GM12878 (cell line): Measurements from ENCODE around the gene FAM167B. TPM values are rescaled to one million over a fixed set of nuclear protein-coding genes. Genes with fewer than 3 reads are reported as not detected.
A peak's percentile ranks its signal among the peaks of the same experiment; 100 is the strongest.

Experiments
- ATAC-seq: fragments of 200-7000 bp; cut with Tn5 transposase; 3 replicates; pipeline ENCODE4 v1.9.1; 2020; ENCODE audit warnings: mild to moderate bottlenecking, moderate library complexity
- BruUV-seq: library from RNA; stranded (reverse); fragments of 400-500 nt; replicated peaks from 2 replicates; lab custom pipeline; 2021; lab: Mats Ljungman, UMichigan
- CTCF ChIA-PET: fragments of 300-600 bp; sonication (Branson Sonifier 250); formaldehyde crosslinking; extraction: SDS; loops from one replicate; lab custom pipeline; 2021; ENCODE audit warnings: inconsistent platforms; lab: Yijun Ruan, JAX
- POLR2A ChIA-PET: fragments of 350-600 bp; formaldehyde crosslinking; extraction: SDS; loops from one replicate; lab custom pipeline; 2021; ENCODE audit warnings: inconsistent platforms; lab: Charles Lee
- RAD21 ChIA-PET: fragments of 300-600 bp; sonication (Branson Sonifier 250); formaldehyde crosslinking; loops from one replicate; lab custom pipeline; 2023; ENCODE audit warnings: antibody characterized with exemption; ENCODE audit not compliant: unreplicated experiment; lab: Charles Lee
- SMC1A ChIA-PET: fragments of 300-600 bp; sonication (Branson Sonifier 250); formaldehyde crosslinking; loops from one replicate; lab custom pipeline; 2023; ENCODE audit not compliant: unreplicated experiment, uncharacterized antibody; lab: Charles Lee
- DNase-seq: peaks from one replicate; pipeline ENCODE4 v3.0.0-alpha.2; 2011; ENCODE audit warnings: low read depth, low spot score
- FAIRE-seq: peaks from 3 replicates; lab custom pipeline; 2011; peaks lifted over from hg19 to GRCh38; lab: Jason Lieb, UNC
- H2AFZ ChIP-seq: 2 replicates; pipeline ENCODE4 v1.6.0; 2011; ENCODE audit warnings: low read depth, low read length, control low read depth; ENCODE audit not compliant: control insufficient read depth
- H3K27ac ChIP-seq: 2 replicates; pipeline ENCODE4 v1.5.1; 2011; ENCODE audit warnings: control low read depth; ENCODE audit not compliant: control insufficient read depth, insufficient read depth
- H3K27me3 ChIP-seq, 2 experiments: replicated peaks in 1 of 2; 2 replicates each; pipeline versions ENCODE4 v1.6.0 to v1.6.1; 2011; ENCODE audit warnings: low read length in 1 of 2; ENCODE audit not compliant: control insufficient read depth in 2 of 2, insufficient read depth in 2 of 2
- H3K36me3 ChIP-seq, 2 experiments: 2 replicates each; pipeline ENCODE4 v1.5.1; 2011; ENCODE audit warnings: low read length in 1 of 2; ENCODE audit not compliant: control insufficient read depth in 2 of 2, insufficient read depth in 2 of 2
- H3K4me1 ChIP-seq: 2 replicates; pipeline ENCODE4 v1.6.1; 2011; ENCODE audit warnings: mild to moderate bottlenecking, low read length, moderate library complexity, mixed read lengths; ENCODE audit not compliant: control insufficient read depth, insufficient read depth
- H3K4me2 ChIP-seq: 2 replicates; pipeline ENCODE4 v1.6.0; 2011; ENCODE audit warnings: control low read depth; ENCODE audit not compliant: control insufficient read depth, insufficient read depth
- H3K4me3 ChIP-seq: fragments of 200-600 bp; sonication (generic); 2 replicates; pipeline ENCODE4 v1.5.1; 2016
- H3K79me2 ChIP-seq: 2 replicates; pipeline ENCODE4 v1.6.0; 2011; ENCODE audit warnings: low read length; ENCODE audit not compliant: control insufficient read depth, insufficient read depth
- H3K9ac ChIP-seq: 2 replicates; pipeline ENCODE4 v1.8.0; 2011; ENCODE audit warnings: low read length, control low read depth, mixed read lengths; ENCODE audit not compliant: control insufficient read depth, insufficient read depth
- H3K9me3 ChIP-seq: replicated peaks from 3 replicates; pipeline ENCODE4 v1.5.1; 2011; ENCODE audit warnings: mild to moderate bottlenecking, low read length; ENCODE audit not compliant: control insufficient read depth, insufficient read depth
- H4K20me1 ChIP-seq: 2 replicates; pipeline ENCODE4 v1.6.0; 2011; ENCODE audit not compliant: control insufficient read depth, insufficient read depth
- CTCF ChIP-seq, 3 experiments: IDR thresholded peaks in 2 of 3; conservative IDR thresholded peaks in 1 of 3; 2 replicates each; pipeline ENCODE4 v1.5.1; 2011; ENCODE audit warnings: low read depth in 3 of 3, low read length in 3 of 3, mild to moderate bottlenecking in 3 of 3, control low read depth in 2 of 3, moderate library complexity in 2 of 3, inconsistent platforms in 1 of 3, mixed read lengths in 1 of 3; ENCODE audit not compliant: control insufficient read depth in 2 of 3, insufficient read depth in 1 of 3; ENCODE audit errors: extremely low read depth in 1 of 3
- HCFC1 ChIP-seq: fragments of 150-350 bp; IDR thresholded peaks from 2 replicates; pipeline ENCODE4 v1.6.1; 2014; ENCODE audit warnings: low read length
- IKZF1 ChIP-seq: fragments of 450-650 bp; conservative IDR thresholded peaks from 2 replicates; pipeline ENCODE4 v1.6.1; 2017; ENCODE audit warnings: antibody characterized with exemption, mild to moderate bottlenecking
- RAD21 ChIP-seq: IDR thresholded peaks from 2 replicates; pipeline ENCODE4 v1.6.1; 2011; ENCODE audit warnings: mild to moderate bottlenecking, low read depth, low read length, moderate library complexity; ENCODE audit not compliant: insufficient read depth
- SMC3 ChIP-seq: IDR thresholded peaks from 2 replicates; pipeline ENCODE4 v1.6.1; 2011; ENCODE audit warnings: low read length, improper control_type of control experiment, borderline replicate concordance
- YY1 ChIP-seq: IDR thresholded peaks from 2 replicates; pipeline ENCODE4 v1.6.1; 2011; ENCODE audit warnings: low read depth, mild to moderate bottlenecking, low read length
- WGBS: methylation state at CpG from one replicate; pipeline ENCODE4 v1.1.6; 2016; ENCODE audit warnings: low lambda C conversion rate; ENCODE audit not compliant: insufficient replicate concordance, insufficient coverage; ENCODE audit errors: missing lambda C conversion rate; 5-methylcytosine and 5-hydroxymethylcytosine counted together
- in situ Hi-C: fragments of 300-500 bp; cut with MboI; formaldehyde crosslinking; loops from 9 replicates; pipeline ENCODE4 v1.14.3; 2018; ENCODE audit warnings: mixed read lengths
- intact Hi-C: fragments of 100-400 bp; cut with micrococcal nuclease; formaldehyde crosslinking; loops from one replicate; pipeline ENCODE4 v1.14.2; 2022; ENCODE audit not compliant: unreplicated experiment
- polyA plus RNA-seq, 11 experiments: library from polyadenylated mRNA; depleted of rRNA in 4 of 11; unstranded in 6 of 11; stranded (reverse) in 5 of 11; fragments of >200 nt; fragmentation: Nextera tagmentation in 4 of 11; fragmentation: Illumina TruSeq in 1 of 11; extraction: Ambion mirVana in 4 of 11; extraction: Trizol in 1 of 11; gene quantifications; 1 replicate in 1 of 11; 2 replicates in 10 of 11; pipeline versions ENCODE4 v1.2.1 to v1.2.3, GENCODE V29; 2011 to 2016; ENCODE audit warnings: inconsistent platforms in 2 of 11, missing spikeins in 2 of 11, low read depth in 1 of 11
- total RNA-seq, 4 experiments: library from RNA; depleted of rRNA in 3 of 4; stranded (reverse); fragments of >200 nt in 3 of 4; fragmentation: Illumina TruSeq in 1 of 4; extraction: Trizol in 1 of 4; gene quantifications; 2 replicates each; pipeline versions ENCODE4 v1.2.1 to v1.2.3, GENCODE V29; 2013 to 2021

Gene FAM167B
- total and polyA plus RNA-seq, 10 of the 15 experiments (the other 5 are each of a cell fraction or from before 2014, with no cell fraction given) = 0.07 to 1.2 (median 0.36) TPM; not detected in 2

- H3K9me3 ChIP-seq = no peaks in the 10 kb centered on the region
- no peaks in the 10 kb centered on the region for H3K79me2 ChIP-seq
- RAD21 ChIA-PET = interaction anchor here (0.7 to 3.2 kb wide), 31 partner anchors 11 to 215 kb away, joined by 3 to 49 read pairs (median 6); partner anchors contain the start of genes BSDC1, FAM167B, HDAC1 and IQCC
- in situ Hi-C loops (no loop called here), intact Hi-C loops (loop anchor here (1.0 kb wide), 2 partner anchors 100 to 198 kb away; no protein-coding TSS in a partner anchor)
- WGBS = 72% methylated on average over 10 of the region's 10 CpGs
- no peaks in the 10 kb centered on the region for H3K4me1 ChIP-seq
- peak; percentile 95 for ATAC-seq
- no peak overlapping the region for H3K9ac ChIP-seq
- BruUV-seq = no TSS peak
- CTCF ChIA-PET = interaction anchor here (0.5 to 7.7 kb wide), 59 partner anchors 8 to 497 kb away, joined by 3 to 123 read pairs (median 6); partner anchors contain the start of genes BSDC1, CCDC28B, FAM167B and IQCC
- SMC1A ChIA-PET = interaction anchor here (0.6 to 4.6 kb wide), 33 partner anchors 10 to 234 kb away, joined by 3 to 44 read pairs (median 4); partner anchors contain the start of genes BSDC1, FAM167B, HDAC1 and IQCC
- no peak overlapping the region for H3K4me2 ChIP-seq
- peak; percentile 88 for TF ChIP-seq SMC3
- no peak for TF ChIP-seq HCFC1
- TF ChIP-seq IKZF1 = peak; percentile 39; the same call in 1 of the 2 replicates
- TF ChIP-seq CTCF (IDR thresholded peaks at IDR 0.05 in 2 of 3, conservative IDR thresholded peaks at IDR 0.05 in 1 of 3; ENCODE audit: control insufficient read depth in 2 of 3, extremely low read depth in 1 of 3, insufficient read depth in 1 of 3, low read depth in 3 of 3, low read length in 3 of 3) = peak; percentile 82 to 93 (median 91)
- TF ChIP-seq YY1 = peak; percentile 61; the same call in 1 of the 2 replicates
- TF ChIP-seq RAD21 = peak; percentile 82
- TF ChIP-seq, all 136 proteins: peak for 5
- Histone ChIP-seq H3K36me3 (peaks cover 0 to 10% of the 10 kb centered on the region in 2 experiments; a peak in 1 of 4 replicates), H3K4me3 (no peak overlapping the region), H3K27me3 (no peaks in the 10 kb centered on the region), H4K20me1 (no peaks in the 10 kb centered on the region), H2AFZ (0 out of 2 replicates have a peak overlapping the region, but pooled peaks have one; percentile 8), H3K27ac (no peak overlapping the region)
- POLR2A ChIA-PET = interaction anchor here (0.8 to 3.0 kb wide), 7 partner anchors 15 to 179 kb away, joined by 3 to 18 read pairs (median 4); partner anchors contain the start of genes BSDC1, CCDC28B and MARCKSL1
- FAIRE-seq (peak; percentile 84), DNase-seq (no peak)
These were observed 31.2 kb upstream of the FAM167B start for GRCh38 chr1:32215629-32216480.
